Colonic mucosa (tissue), 4 donors: ENCODE measurements around the gene ILDR1. TPM values are rescaled to one million over a fixed set of nuclear protein-coding genes. Genes with fewer than 3 reads are reported as not detected.

Experiments
- DNase-seq: peaks from one replicate; pipeline ENCODE4 v3.0.0-alpha.2; 2020
- H3K27ac ChIP-seq: fragments of 200-600 bp; one replicate; pipeline ENCODE4 v1.8.0; 2021
- H3K27me3 ChIP-seq: fragments of 200-600 bp; one replicate; pipeline ENCODE4 v1.8.0; 2021
- H3K36me3 ChIP-seq: fragments of 200-600 bp; one replicate; pipeline ENCODE4 v1.8.0; 2021
- H3K4me1 ChIP-seq: fragments of 200-600 bp; one replicate; pipeline ENCODE4 v1.8.0; 2021; ENCODE audit warnings: mild to moderate bottlenecking
- H3K4me3 ChIP-seq: fragments of 200-600 bp; one replicate; pipeline ENCODE4 v1.8.0; 2021
- H3K9ac ChIP-seq, 2 donors: one replicate each; pipeline ENCODE4 v1.7.0; 2013; ENCODE audit warnings: control low read depth in 2 of 2, low read depth in 2 of 2, low read length in 2 of 2
- H3K9me3 ChIP-seq: fragments of 200-600 bp; one replicate; pipeline ENCODE4 v1.8.0; 2021
- CTCF ChIP-seq: fragments of 200-600 bp; IDR thresholded peaks from one replicate; pipeline ENCODE4 v1.8.0; 2022; ENCODE audit warnings: antibody characterized with exemption, mild to moderate bottlenecking
- intact Hi-C: fragments of 100-400 bp; cut with DNase I; formaldehyde crosslinking; loops from one replicate; pipeline ENCODE4 v1.14.1; 2022
- total RNA-seq, 2 donors: library from RNA; stranded (reverse); fragmentation: NEBNext Ultra II Directional in 1 of 2; extraction: Animal tissue kit (Norgen Biotek cat#: 25700) in 1 of 2; gene quantifications; one replicate each; pipeline ENCODE4 v1.2.1, GENCODE V29; 2021
- donor health status: healthy.
- donor health status: DM: no; HTN: no; CAD: no.
- donor health status: DM: no; HTN: no; CAD: no.

Gene ILDR1
- total RNA-seq, 2 donors from 2014 or later: 18.4 to 19.7 TPM

- Histone ChIP-seq H3K4me1 (no peaks in the 10 kb centered on the region), H3K27me3 (no peaks in the 10 kb centered on the region), H3K4me3 (no peak overlapping the region), H3K36me3 (no peaks in the 10 kb centered on the region), H3K9me3 (no peaks in the 10 kb centered on the region), H3K27ac (no peak overlapping the region), H3K9ac (no peak overlapping the region)
- no peak for DNase-seq
- intact Hi-C loops: no loop called here
- TF ChIP-seq CTCF: no peak
Measured at GRCh38 chr3:122008166-122008565, 13.9 kb downstream of the ILDR1 start.

- no peak for DNase-seq
- Histone ChIP-seq H3K4me1 (no peaks in the 10 kb centered on the region), H3K27me3 (no peaks in the 10 kb centered on the region), H3K9me3 (no peaks in the 10 kb centered on the region), H3K4me3 (no peak overlapping the region), H3K27ac (no peak overlapping the region), H3K36me3 (no peaks in the 10 kb centered on the region), H3K9ac (no peak overlapping the region)
- intact Hi-C loops: no loop called here
- no peak for TF ChIP-seq CTCF
Measured at GRCh38 chr3:122006267-122006666, 15.8 kb downstream of the ILDR1 start.

- H3K27me3 ChIP-seq: no peaks in the 10 kb centered on the region
- H3K4me1 ChIP-seq: no peaks in the 10 kb centered on the region
- DNase-seq: no peak
- H3K27ac ChIP-seq: no peak overlapping the region
- intact Hi-C loops: no loop called here
- no peaks in the 10 kb centered on the region for H3K36me3 ChIP-seq
- no peak for TF ChIP-seq CTCF
- no peak overlapping the region for H3K9ac ChIP-seq
- no peak overlapping the region for H3K4me3 ChIP-seq
- H3K9me3 ChIP-seq: no peaks in the 10 kb centered on the region
Measured at GRCh38 chr3:122004991-122005565, 17.0 kb downstream of the ILDR1 start.

- H3K9me3 ChIP-seq: no peaks in the 10 kb centered on the region
- no peak overlapping the region for H3K9ac ChIP-seq
- no peak for TF ChIP-seq CTCF
- DNase-seq: no peak
- intact Hi-C loops: no loop called here
- H3K4me1 ChIP-seq: no peaks in the 10 kb centered on the region
- H3K4me3 ChIP-seq: no peak overlapping the region
- H3K27ac ChIP-seq: no peak overlapping the region
- no peaks in the 10 kb centered on the region for H3K27me3 ChIP-seq
- H3K36me3 ChIP-seq: no peaks in the 10 kb centered on the region
Measured at GRCh38 chr3:122004107-122004506, 17.9 kb downstream of the ILDR1 start.

- TF ChIP-seq CTCF: no peak
- Histone ChIP-seq H3K4me1 (no peaks in the 10 kb centered on the region), H3K9me3 (no peaks in the 10 kb centered on the region), H3K4me3 (no peak overlapping the region), H3K9ac (no peak overlapping the region), H3K36me3 (no peaks in the 10 kb centered on the region), H3K27ac (no peak overlapping the region), H3K27me3 (no peaks in the 10 kb centered on the region)
- intact Hi-C loops: no loop called here
- no peak for DNase-seq
Measured at GRCh38 chr3:122003606-122004005, 18.4 kb downstream of the ILDR1 start.
